ENCODE data around the gene RBFOX2. TPM values are rescaled to one million over a fixed set of nuclear protein-coding genes. Genes with fewer than 3 reads are reported as not detected.

RBFOX2 gene
- polyA plus RNA-seq, 1 experiment, result 222 TPM

GRCh38 chr22:35892192-35892591 lies 136.4 kb downstream of the RBFOX2 start:
- no peak for TF ChIP-seq CTCF (IDR thresholded peaks at IDR 0.05; ENCODE audit: insufficient read depth, low read depth, low read length)

GRCh38 chr22:35891442-35891841 lies 137.2 kb downstream of the RBFOX2 start:
- DNase-seq (ENCODE audit: low read depth), result no peak
- ChIA-PET CTCF (no interaction called here), POLR2A (no interaction called here)
- TF ChIP-seq CTCF (IDR thresholded peaks at IDR 0.05; ENCODE audit: insufficient read depth, low read depth, low read length), result no peak
- Histone ChIP-seq H3K4me3 (ENCODE audit: low read depth, low read length) (no peak overlapping the region), H3K36me3 (ENCODE audit: control insufficient read depth, insufficient read depth, low read length) (no peaks in the 10 kb centered on the region), H3K27me3 (ENCODE audit: control insufficient read depth, insufficient read depth, low read length) (no peaks in the 10 kb centered on the region)

More at GRCh38 chr22:35892192-35892591, 136.4 kb downstream of the RBFOX2 start:
- CTCF ChIA-PET, result interaction anchor here (0.6 kb wide), 1 partner anchor 49 kb away, joined by 3 read pairs; no protein-coding TSS in a partner anchor
- Histone ChIP-seq H3K4me3 (ENCODE audit: low read depth, low read length) (no peak overlapping the region), H3K27me3 (ENCODE audit: control insufficient read depth, insufficient read depth, low read length) (no peaks in the 10 kb centered on the region), H3K36me3 (ENCODE audit: control insufficient read depth, insufficient read depth, low read length) (no peaks in the 10 kb centered on the region)
- no peak for DNase-seq (ENCODE audit: low read depth)
- POLR2A ChIA-PET, result no interaction called here

GRCh38 chr22:35889071-35889470 lies 139.6 kb downstream of the RBFOX2 start:
- Histone ChIP-seq H3K4me3 (ENCODE audit: low read depth, low read length) (no peak overlapping the region), H3K27me3 (ENCODE audit: control insufficient read depth, insufficient read depth, low read length) (no peaks in the 10 kb centered on the region), H3K36me3 (ENCODE audit: control insufficient read depth, insufficient read depth, low read length) (no peaks in the 10 kb centered on the region)
- no peak for DNase-seq (ENCODE audit: low read depth)
- POLR2A ChIA-PET, result no interaction called here
- CTCF ChIA-PET, result no interaction called here
- TF ChIP-seq CTCF (IDR thresholded peaks at IDR 0.05; ENCODE audit: insufficient read depth, low read depth, low read length), result no peak

- TF ChIP-seq CTCF (IDR thresholded peaks at IDR 0.05; ENCODE audit: insufficient read depth, low read depth, low read length), result no peak
- POLR2A ChIA-PET, result no interaction called here
- no peak for DNase-seq (ENCODE audit: low read depth)
These were observed 140.3 kb downstream of the RBFOX2 start for GRCh38 chr22:35888181-35888870.

GRCh38 chr22:35887296-35887875 lies 141.2 kb downstream of the RBFOX2 start:
- no peak for DNase-seq (ENCODE audit: low read depth)
- CTCF ChIA-PET, result no interaction called here

More at GRCh38 chr22:35888181-35888870, 140.3 kb downstream of the RBFOX2 start:
- Histone ChIP-seq H3K36me3 (ENCODE audit: control insufficient read depth, insufficient read depth, low read length) (no peaks in the 10 kb centered on the region), H3K4me3 (ENCODE audit: low read depth, low read length) (no peak overlapping the region), H3K27me3 (ENCODE audit: control insufficient read depth, insufficient read depth, low read length) (no peaks in the 10 kb centered on the region)
- CTCF ChIA-PET, result no interaction called here

More at GRCh38 chr22:35887296-35887875, 141.2 kb downstream of the RBFOX2 start:
- no peak overlapping the region for H3K4me3 ChIP-seq (ENCODE audit: low read depth, low read length)
- POLR2A ChIA-PET, result no interaction called here
- no peaks in the 10 kb centered on the region for H3K36me3 ChIP-seq (ENCODE audit: control insufficient read depth, insufficient read depth, low read length)
- TF ChIP-seq CTCF (IDR thresholded peaks at IDR 0.05; ENCODE audit: insufficient read depth, low read depth, low read length), result no peak
- H3K27me3 ChIP-seq (ENCODE audit: control insufficient read depth, insufficient read depth, low read length), result no peaks in the 10 kb centered on the region
